Measurements from ENCODE around the gene RPL28. TPM values are rescaled to one million over a fixed set of nuclear protein-coding genes. Genes with fewer than 3 reads are reported as not detected.
A peak's percentile ranks its signal among the peaks of the same experiment; 100 is the strongest.

The RPL28 gene
- total and polyA plus RNA-seq, 2 of the 13 experiments (the other 11 are each of a cell fraction or from before 2014, with no cell fraction given), result 105 to 420 TPM

- TF ChIP-seq SSRP1 (CRISPR knock-in tag; IDR thresholded peaks at IDR 0.05) (no peak), ZNF281 (CRISPR knock-in tag; IDR thresholded peaks at IDR 0.05; ENCODE audit: borderline replicate concordance) (peak; percentile 43; the same call in 1 of the 2 replicates), ZNF790 (CRISPR knock-in tag; IDR thresholded peaks at IDR 0.05; ENCODE audit: borderline replicate concordance) (no peak), ZNF558 (CRISPR knock-in tag; IDR thresholded peaks at IDR 0.05; ENCODE audit: borderline replicate concordance) (no peak), HMG20B (CRISPR knock-in tag; conservative IDR thresholded peaks at IDR 0.05) (no peak), CC2D1A (CRISPR knock-in tag; IDR thresholded peaks at IDR 0.05) (no peak), CEBPB (IDR thresholded peaks at IDR 0.05; ENCODE audit: borderline replicate concordance, low read depth, low read length) (peak; percentile 74; the same call in 1 of the 2 replicates), ZNF331 (CRISPR knock-in tag; IDR thresholded peaks at IDR 0.05) (no peak), AKNA (CRISPR knock-in tag; IDR thresholded peaks at IDR 0.05; ENCODE audit: borderline replicate concordance) (no peak), ZNF629 (CRISPR knock-in tag; conservative IDR thresholded peaks at IDR 0.05) (no peak), ZFP91 (CRISPR knock-in tag; IDR thresholded peaks at IDR 0.05; ENCODE audit: borderline replicate concordance) (0 out of 2 replicates have a peak, but pooled peaks have one; percentile 16), PTBP1 (IDR thresholded peaks at IDR 0.05; ENCODE audit: low read depth, low read length, poor library complexity, severe bottlenecking) (no peak), ZNF44 (CRISPR knock-in tag; IDR thresholded peaks at IDR 0.05) (no peak), KDM2A (CRISPR knock-in tag; IDR thresholded peaks at IDR 0.05; ENCODE audit: borderline replicate concordance, low read depth) (peak; percentile 56; the same call in 1 of the 2 replicates), U2AF1 (optimal IDR thresholded peaks at IDR 0.05; ENCODE audit: low read depth, low read length) (no peak), POGK (CRISPR knock-in tag; conservative IDR thresholded peaks at IDR 0.05) (peak; percentile 86; the same call in 1 of the 2 replicates), ZNF879 (CRISPR knock-in tag; IDR thresholded peaks at IDR 0.05) (no peak), ZNF720 (CRISPR knock-in tag; IDR thresholded peaks at IDR 0.05) (no peak)
Measured at GRCh38 chr19:55377356-55378131, 8.2 kb upstream of the RPL28 start (continued).

Data from HepG2 (cell line).